Calu3 (cell line): ENCODE measurements around the gene CXXC5. TPM values are rescaled to one million over a fixed set of nuclear protein-coding genes. Genes with fewer than 3 reads are reported as not detected.
A peak's percentile ranks its signal among the peaks of the same experiment; 100 is the strongest.

ENCODE experiments used
- BruUV-seq: library from RNA; stranded (reverse); fragments of 400-500 nt; replicated peaks from 2 replicates; lab custom pipeline; 2021; lab: Mats Ljungman, UMichigan
- CTCF ChIA-PET: fragments of 300-600 bp; sonication (Branson Sonifier 250); formaldehyde crosslinking; loops from one replicate; lab custom pipeline; 2022; ENCODE audit warnings: antibody characterized with exemption; lab: Charles Lee
- DNase-seq: peaks from one replicate; pipeline ENCODE4 v3.0.0; 2022
- H3K27ac Mint-ChIP-seq: one replicate; pipeline ENCODE4 v1.8.0; 2022; ENCODE audit warnings: mixed read lengths; ENCODE audit not compliant: unreplicated experiment
- H3K27me3 Mint-ChIP-seq: one replicate; pipeline ENCODE4 v1.8.0; 2022; ENCODE audit warnings: mixed read lengths; ENCODE audit not compliant: unreplicated experiment
- H3K36me3 Mint-ChIP-seq: one replicate; pipeline ENCODE4 v1.8.0; 2022; ENCODE audit warnings: mild to moderate bottlenecking, moderate library complexity, mixed read lengths; ENCODE audit not compliant: insufficient read depth, unreplicated experiment
- H3K4me1 Mint-ChIP-seq: one replicate; pipeline ENCODE4 v1.8.0; 2022; ENCODE audit warnings: mild to moderate bottlenecking, low read depth, mixed read lengths; ENCODE audit not compliant: unreplicated experiment
- H3K4me3 Mint-ChIP-seq: one replicate; pipeline ENCODE4 v1.8.0; 2022; ENCODE audit warnings: mild to moderate bottlenecking, low read depth, moderate library complexity, mixed read lengths; ENCODE audit not compliant: unreplicated experiment
- H3K9me3 Mint-ChIP-seq: one replicate; pipeline ENCODE4 v1.8.0; 2022; ENCODE audit warnings: low read depth, mixed read lengths; ENCODE audit not compliant: unreplicated experiment
- intact Hi-C: fragments of 100-400 bp; cut with micrococcal nuclease; formaldehyde crosslinking; loops from one replicate; pipeline ENCODE4 v1.10.0; 2022; ENCODE audit not compliant: unreplicated experiment
- total RNA-seq: library from RNA; stranded (reverse); gene quantifications from 2 replicates; pipeline ENCODE4 v1.2.3, GENCODE V29; 2022
- TF ChIP-seq, protein P1 (sequence below): fragments of 200-600 bp; IDR thresholded peaks from one replicate; pipeline ENCODE4 v1.8.0; 2022; ENCODE audit warnings: antibody characterized with exemption; ENCODE audit not compliant: unreplicated experiment

Gene CXXC5
- total RNA-seq, 1 experiment from 2014 or later, result 69.1 TPM

DNA sequence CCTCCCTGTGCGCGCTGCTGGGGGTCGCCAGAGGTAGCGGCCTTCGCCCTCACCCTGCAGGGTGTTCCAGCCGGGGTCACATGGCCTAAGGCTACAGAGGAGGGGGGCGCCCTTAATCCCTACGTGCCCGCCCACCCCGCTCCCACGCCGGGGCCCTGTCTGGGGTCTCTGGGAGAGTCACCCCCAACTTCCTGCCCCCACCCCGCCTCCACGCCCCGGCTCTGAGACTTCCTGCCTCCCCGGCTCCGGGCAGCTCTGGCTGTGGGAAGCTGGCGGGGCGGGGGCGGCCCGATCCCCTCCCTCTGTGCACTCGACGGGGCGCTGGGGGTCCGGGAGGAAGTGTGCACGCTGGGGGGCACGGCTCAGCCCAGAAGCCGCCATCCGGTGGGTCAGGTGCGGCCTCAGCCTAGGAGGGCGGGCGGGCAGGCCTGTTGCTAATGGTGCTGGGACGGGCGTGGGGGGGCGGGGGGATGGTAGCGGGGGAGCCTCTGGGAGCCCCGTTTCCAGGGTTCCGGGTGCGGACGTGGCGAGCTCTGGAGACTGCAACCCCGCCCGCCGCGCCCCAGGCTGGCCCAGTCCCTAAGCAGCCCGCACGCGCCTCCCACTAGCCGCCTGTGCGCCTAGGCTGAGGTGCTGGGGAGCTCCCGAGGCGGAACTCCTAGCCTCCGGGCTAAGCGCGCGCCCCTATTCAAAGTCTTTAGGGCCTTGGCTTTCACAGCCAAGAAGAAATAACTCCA lies 61.6 kb downstream of the CXXC5 start:
- Mint-ChIP-seq H3K27me3 (peaks cover 28% of the 10 kb centered on the region), H3K4me3 (peak overlapping the region; percentile 71), H3K27ac (no peak overlapping the region), H3K9me3 (no peaks in the 10 kb centered on the region), H3K4me1 (peaks cover 16% of the 10 kb centered on the region), H3K36me3 (peaks cover 9% of the 10 kb centered on the region)
- intact Hi-C loops, result no loop called here
- CTCF ChIA-PET, result interaction anchor here (1.1 to 2.0 kb wide), 5 partner anchors 13 to 74 kb away, joined by 3 to 10 read pairs (median 5); no protein-coding TSS in a partner anchor
- DNase-seq, result no peak
- TF ChIP-seq, protein P1, sequence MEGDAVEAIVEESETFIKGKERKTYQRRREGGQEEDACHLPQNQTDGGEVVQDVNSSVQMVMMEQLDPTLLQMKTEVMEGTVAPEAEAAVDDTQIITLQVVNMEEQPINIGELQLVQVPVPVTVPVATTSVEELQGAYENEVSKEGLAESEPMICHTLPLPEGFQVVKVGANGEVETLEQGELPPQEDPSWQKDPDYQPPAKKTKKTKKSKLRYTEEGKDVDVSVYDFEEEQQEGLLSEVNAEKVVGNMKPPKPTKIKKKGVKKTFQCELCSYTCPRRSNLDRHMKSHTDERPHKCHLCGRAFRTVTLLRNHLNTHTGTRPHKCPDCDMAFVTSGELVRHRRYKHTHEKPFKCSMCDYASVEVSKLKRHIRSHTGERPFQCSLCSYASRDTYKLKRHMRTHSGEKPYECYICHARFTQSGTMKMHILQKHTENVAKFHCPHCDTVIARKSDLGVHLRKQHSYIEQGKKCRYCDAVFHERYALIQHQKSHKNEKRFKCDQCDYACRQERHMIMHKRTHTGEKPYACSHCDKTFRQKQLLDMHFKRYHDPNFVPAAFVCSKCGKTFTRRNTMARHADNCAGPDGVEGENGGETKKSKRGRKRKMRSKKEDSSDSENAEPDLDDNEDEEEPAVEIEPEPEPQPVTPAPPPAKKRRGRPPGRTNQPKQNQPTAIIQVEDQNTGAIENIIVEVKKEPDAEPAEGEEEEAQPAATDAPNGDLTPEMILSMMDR, result no peak
- BruUV-seq, result no TSS peak

DNA sequence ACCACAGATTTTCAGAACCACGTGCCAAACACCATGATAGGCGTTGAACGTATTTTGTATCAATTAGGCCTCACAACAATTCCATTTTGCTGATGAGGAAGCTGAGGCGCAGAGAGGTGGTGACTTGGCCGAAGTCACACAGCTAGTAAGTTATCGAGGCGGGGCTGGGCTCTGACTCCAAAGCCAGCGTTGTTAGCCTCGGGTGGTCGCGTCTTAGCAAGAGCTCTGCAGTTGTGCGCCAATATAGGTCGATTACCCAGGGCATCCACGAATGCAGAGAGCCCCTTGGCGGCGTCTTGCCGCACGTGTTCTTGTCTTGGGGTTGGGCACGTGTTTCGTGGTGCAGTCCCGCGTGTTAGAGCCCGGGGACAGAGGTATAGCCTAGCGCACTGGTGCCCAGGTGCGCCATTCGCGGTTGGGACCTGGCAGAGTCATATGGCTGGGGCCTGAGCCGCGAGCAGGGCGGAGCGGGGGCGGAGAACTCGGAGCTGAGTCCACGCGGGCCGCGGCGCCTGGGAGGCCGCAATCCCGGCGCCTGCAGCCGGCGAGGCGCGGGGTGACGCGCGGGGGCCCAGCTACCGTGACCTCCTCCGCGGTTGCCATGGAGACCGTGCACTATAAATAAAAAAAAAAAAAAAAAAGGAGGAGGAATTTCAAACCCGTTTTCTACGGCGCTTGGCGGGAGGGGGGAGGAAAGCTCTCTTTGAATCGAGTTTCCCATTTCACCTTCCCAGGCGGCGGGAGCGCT lies 62.3 kb downstream of the CXXC5 start:
- H3K4me1 Mint-ChIP-seq, result peaks cover 16% of the 10 kb centered on the region
- peak; percentile 38 for DNase-seq
- H3K4me3 Mint-ChIP-seq, result peak overlapping the region; percentile 71
- no peak overlapping the region for H3K27ac Mint-ChIP-seq
- no TSS peak for BruUV-seq
- no peaks in the 10 kb centered on the region for H3K9me3 Mint-ChIP-seq
- H3K36me3 Mint-ChIP-seq, result peaks cover 9% of the 10 kb centered on the region
- H3K27me3 Mint-ChIP-seq, result peaks cover 28% of the 10 kb centered on the region
- CTCF ChIA-PET, result interaction anchor here (0.5 to 2.0 kb wide), 9 partner anchors 13 to 96 kb away, joined by 3 to 10 read pairs (median 5); no protein-coding TSS in a partner anchor
- TF ChIP-seq, protein P1, result no peak
- intact Hi-C loops, result no loop called here

DNA sequence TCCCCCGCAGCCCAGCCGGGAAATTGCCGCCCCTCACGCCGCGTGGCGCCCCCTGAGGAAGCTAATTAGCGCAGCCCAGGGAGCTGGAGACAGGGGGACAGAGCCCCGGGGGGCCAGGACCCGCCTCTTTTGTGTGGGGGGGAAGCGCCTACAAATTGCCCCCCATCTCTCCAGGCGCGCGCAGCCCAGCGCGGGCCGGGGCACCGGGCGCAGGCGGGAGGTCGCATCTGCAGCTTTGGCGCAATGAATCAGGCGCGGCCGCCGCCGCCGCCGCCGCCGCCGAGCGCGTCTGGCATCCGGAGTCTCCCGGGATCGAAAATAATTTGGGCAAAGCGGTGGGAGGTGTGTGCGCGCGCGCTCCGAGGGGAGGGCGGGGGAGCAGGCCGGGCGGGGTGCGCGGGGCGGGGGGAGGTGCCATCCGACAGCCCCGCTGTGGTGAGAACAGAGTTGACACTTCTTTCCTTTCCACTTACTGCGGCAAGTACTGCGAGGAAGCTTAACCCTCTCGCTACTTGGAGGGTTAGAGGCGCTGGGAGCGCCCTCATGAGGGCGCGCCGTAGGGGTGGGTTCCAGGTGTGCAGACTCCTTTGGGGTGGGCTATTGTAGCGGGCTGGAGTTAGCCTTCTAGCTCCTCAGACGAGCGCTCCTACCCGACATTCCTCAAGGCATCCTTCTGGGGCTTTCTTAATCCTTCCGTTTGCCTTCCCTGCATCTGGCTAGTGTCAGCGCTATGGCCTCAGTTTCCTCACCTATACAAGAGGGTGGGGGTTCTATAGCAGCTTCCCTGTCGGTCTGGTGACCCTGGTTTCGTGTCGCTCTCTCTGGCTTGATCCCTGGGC lies 63.1 kb downstream of the CXXC5 start:
- TF ChIP-seq, protein P1, result no peak
- BruUV-seq, result no TSS peak
- CTCF ChIA-PET, result interaction anchor here (0.5 to 2.0 kb wide), 7 partner anchors 21 to 96 kb away, joined by 3 to 10 read pairs (median 5); no protein-coding TSS in a partner anchor
- H3K27ac Mint-ChIP-seq, result no peak overlapping the region
- intact Hi-C loops, result no loop called here
- no peaks in the 10 kb centered on the region for H3K9me3 Mint-ChIP-seq
- H3K27me3 Mint-ChIP-seq, result peaks cover 28% of the 10 kb centered on the region
- H3K36me3 Mint-ChIP-seq, result peaks cover 9% of the 10 kb centered on the region
- peak; percentile 46 for DNase-seq
- peaks cover 16% of the 10 kb centered on the region for H3K4me1 Mint-ChIP-seq
- H3K4me3 Mint-ChIP-seq, result peak overlapping the region; percentile 71

DNA sequence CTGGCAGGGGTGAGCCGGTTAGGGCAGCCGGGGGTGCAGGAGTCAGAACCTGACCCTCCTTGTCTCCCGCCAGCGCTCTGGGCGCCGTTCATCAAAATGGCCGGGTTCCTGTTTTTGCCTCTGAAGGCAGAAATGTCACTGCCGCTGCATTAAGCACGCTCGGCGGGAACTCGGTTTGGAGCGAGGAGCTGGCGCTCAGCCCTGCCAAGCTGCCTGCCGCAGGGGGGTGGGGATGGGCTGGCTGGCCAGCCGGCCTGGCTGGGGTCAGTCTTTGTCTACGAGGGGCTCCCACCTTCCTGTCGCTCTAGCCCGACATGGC lies 63.7 kb downstream of the CXXC5 start:
- intact Hi-C loops, result no loop called here
- DNase-seq, result no peak
- Mint-ChIP-seq H3K27me3 (peaks cover 28% of the 10 kb centered on the region), H3K36me3 (peaks cover 9% of the 10 kb centered on the region), H3K9me3 (no peaks in the 10 kb centered on the region), H3K27ac (no peak overlapping the region), H3K4me1 (peaks cover 16% of the 10 kb centered on the region), H3K4me3 (peak overlapping the region; percentile 71)
- CTCF ChIA-PET, result interaction anchor here (1.0 to 2.0 kb wide), 3 partner anchors 22 to 76 kb away, joined by 3 to 10 read pairs (median 5); no protein-coding TSS in a partner anchor
- BruUV-seq, result no TSS peak
- TF ChIP-seq, protein P1, result no peak
